Stomach smooth muscle (tissue), 2 donors: ENCODE measurements around the gene AGBL1.
"Not testable (repeated sequence)": the region's sequence is repeated elsewhere in the genome, so short reads cannot be mapped to it uniquely, and the experiment has no call there.

Experiments
- H3K27ac ChIP-seq: one replicate; pipeline ENCODE4 v1.7.0; 2013; ENCODE audit warnings: mild to moderate bottlenecking, low read length, inconsistent platforms
- H3K27me3 ChIP-seq, 2 donors: one replicate each; pipeline ENCODE4 v1.7.0; 2013; ENCODE audit warnings: low read length in 2 of 2; ENCODE audit not compliant: insufficient read depth in 2 of 2, control insufficient read depth in 1 of 2
- H3K36me3 ChIP-seq, 2 donors: one replicate each; pipeline ENCODE4 v1.7.0; 2013; ENCODE audit warnings: low read length in 2 of 2; ENCODE audit not compliant: control insufficient read depth in 2 of 2, insufficient read depth in 2 of 2
- H3K4me1 ChIP-seq: one replicate; pipeline ENCODE4 v1.7.0; 2013; ENCODE audit warnings: low read length; ENCODE audit not compliant: control insufficient read depth, insufficient read depth
- H3K4me3 ChIP-seq, 2 donors: one replicate each; pipeline ENCODE4 v1.7.0; 2013; ENCODE audit warnings: low read length in 2 of 2
- H3K9ac ChIP-seq, 2 donors: one replicate each; pipeline ENCODE4 v1.7.0; 2013; ENCODE audit warnings: low read length in 2 of 2, mild to moderate bottlenecking in 1 of 2
- H3K9me3 ChIP-seq, 2 donors: one replicate each; pipeline ENCODE4 v1.7.0; 2013; ENCODE audit warnings: low read length in 2 of 2; ENCODE audit not compliant: control insufficient read depth in 2 of 2
- donor health status: healthy.
- donor health status: Pancreatic carcinoma.

Gene AGBL1

DNA sequence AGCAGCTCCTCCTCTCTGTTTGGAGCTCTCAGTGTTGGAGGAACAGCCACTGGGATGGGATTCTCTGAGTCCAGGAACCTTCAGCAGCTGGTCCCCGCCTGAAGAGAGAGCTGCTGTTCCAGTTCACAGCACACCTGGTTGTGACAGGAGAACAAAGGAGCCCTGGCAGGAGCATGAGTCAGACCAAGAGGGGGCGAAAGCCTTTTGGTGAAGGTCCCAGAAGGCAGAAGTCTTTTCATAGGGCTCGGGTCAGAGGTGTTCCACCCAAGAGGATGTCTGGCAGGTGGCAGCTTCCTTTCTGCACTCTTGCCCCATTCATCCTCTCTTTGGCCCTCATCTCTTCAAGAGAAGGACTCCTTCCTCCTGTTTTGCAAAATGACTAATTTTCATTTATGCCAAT is 799.2 kb downstream of the AGBL1 start:
- not testable (repeated sequence) for H3K27ac ChIP-seq, H3K36me3 ChIP-seq

DNA sequence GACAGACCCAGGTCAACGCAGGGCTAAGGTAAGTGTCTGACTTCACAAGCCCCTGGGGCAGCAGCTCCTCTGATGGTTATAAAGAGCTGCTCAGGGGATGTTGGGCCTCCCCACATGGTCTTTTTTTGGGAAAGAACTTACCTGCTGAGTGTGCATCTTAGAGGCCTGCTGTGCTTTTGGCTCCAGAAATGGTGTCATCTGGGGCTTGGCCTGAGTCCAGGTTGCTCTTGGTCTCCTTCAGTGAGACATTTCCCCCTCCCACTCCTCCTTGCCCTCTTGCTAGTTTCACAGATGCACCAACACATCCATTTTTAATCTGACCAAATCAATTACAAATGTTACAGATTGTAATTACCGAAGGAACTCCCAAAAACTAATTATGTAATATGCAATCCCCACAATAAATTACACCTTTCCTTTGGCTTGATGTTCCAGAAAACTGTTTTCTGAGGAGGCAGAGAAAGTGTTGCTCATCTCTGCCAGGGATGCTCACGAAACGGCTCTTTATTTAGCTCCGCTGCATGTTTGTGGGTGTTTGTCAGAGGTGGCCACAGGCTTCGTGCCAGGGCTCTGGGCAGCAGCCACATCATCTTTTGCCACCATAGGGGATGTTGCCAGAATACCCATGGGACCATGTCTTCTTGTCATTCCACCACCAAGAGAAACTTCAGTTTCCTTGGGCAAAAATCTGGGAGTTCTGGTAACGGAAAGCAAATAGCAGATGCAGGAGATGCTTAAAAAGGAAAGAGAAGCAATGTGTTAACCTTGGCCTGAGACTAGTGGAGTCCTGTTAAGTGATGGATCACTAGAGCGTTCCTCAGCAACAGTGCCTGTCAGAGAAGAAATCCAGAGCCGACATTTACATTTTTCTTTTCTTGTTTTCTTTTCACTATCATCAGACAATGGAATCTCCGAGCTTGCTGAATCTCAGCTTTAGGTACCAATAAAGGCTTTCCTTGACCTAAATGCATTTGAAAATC is 799.9 kb downstream of the AGBL1 start:
- Histone ChIP-seq H3K27ac (no peak overlapping the region), H3K4me1 (peaks cover 11% of the 10 kb centered on the region), H3K4me3 (peak overlapping the region; percentile 15 to 44), H3K9ac (no peak overlapping the region), H3K27me3 (no peaks in the 10 kb centered on the region), H3K36me3 (no peaks in the 10 kb centered on the region), H3K9me3 (no peaks in the 10 kb centered on the region)

More for the DNA sequence above, 799.2 kb downstream of the AGBL1 start:
- not testable (repeated sequence) for H3K4me3 ChIP-seq, H3K9ac ChIP-seq, H3K27me3 ChIP-seq, H3K9me3 ChIP-seq
- H3K4me1 ChIP-seq: peaks cover 11% of the 10 kb centered on the region

DNA sequence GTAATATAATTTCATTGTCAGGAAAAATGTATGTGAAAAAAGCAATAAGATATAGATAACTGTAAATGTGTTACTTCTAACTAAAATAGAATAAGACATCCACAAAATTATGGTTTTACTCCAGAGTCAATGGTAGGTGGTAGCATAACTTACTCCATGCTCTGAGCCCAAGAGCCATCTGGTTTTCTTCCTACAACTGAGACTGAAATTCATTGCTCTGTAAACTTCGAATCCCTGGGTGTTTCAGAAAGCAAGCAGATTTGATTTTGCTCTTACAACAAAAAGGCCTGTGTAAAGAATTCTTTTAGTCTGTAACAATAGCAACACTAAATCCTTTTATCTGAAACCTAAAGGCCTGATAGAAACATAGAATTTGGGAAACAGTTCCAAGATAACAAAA is 805.9 kb downstream of the AGBL1 start:
- Histone ChIP-seq H3K4me3 (no peak overlapping the region), H3K27ac (no peak overlapping the region), H3K9me3 (no peaks in the 10 kb centered on the region), H3K9ac (no peak overlapping the region), H3K4me1 (no peaks in the 10 kb centered on the region), H3K27me3 (no peaks in the 10 kb centered on the region), H3K36me3 (no peaks in the 10 kb centered on the region)

DNA sequence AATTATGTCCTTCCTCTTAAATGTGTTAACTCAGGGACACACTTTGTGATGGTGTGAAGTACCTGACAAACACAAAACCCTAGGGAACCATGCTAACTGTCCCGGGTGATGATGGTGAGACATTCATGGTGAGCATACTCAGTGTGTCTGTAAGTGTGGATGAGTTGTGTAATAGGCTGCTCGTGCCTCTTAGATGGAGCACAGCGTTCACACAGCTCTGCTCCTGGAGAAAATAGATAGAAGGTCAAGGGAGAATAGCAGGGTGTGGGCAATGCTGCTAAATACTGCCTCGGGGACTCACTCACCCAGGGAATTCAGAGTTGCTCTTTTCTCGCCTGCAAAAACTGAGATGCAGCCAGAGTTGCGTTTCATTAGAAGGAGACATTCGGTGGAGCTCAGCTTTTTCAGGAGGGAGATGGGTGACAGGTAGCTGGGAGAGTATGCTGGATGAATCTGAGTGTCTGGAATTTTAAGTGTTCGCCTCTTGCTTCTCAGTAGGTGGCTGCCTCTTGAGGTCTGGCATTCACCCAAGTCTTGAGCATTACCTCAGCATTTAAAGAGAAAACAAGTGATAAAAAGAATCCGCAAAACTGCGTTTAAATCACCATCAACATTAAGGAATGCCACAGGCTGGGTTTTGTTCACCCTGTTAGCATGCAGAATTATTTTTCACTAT is 813.2 kb downstream of the AGBL1 start:
- H3K27ac ChIP-seq: no peak overlapping the region
- H3K4me3 ChIP-seq: no peak overlapping the region
- no peaks in the 10 kb centered on the region for H3K4me1 ChIP-seq
- no peak overlapping the region for H3K9ac ChIP-seq
- no peaks in the 10 kb centered on the region for H3K27me3 ChIP-seq
- no peaks in the 10 kb centered on the region for H3K9me3 ChIP-seq
- H3K36me3 ChIP-seq: no peaks in the 10 kb centered on the region

DNA sequence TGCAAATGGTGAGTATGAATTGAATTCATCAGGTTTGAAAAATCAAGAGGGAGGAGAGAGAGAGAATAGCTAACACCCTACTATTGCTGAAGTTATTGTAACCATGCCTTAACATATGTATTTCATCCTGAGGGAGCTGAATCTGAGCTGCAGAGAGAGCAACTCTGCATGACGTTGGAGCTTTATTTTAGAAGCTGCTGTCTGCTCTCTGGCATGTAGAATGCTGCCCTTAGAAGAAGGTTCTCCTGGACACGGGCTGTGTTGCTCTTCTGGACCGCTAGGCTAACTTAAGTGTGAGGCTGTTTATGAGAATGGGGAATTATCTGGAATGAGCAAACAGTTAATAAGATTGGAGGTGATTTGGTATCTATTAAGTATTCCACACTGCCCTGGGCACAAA is 814.6 kb downstream of the AGBL1 start:
- Histone ChIP-seq H3K4me1 (no peaks in the 10 kb centered on the region), H3K27me3 (no peaks in the 10 kb centered on the region)

DNA sequence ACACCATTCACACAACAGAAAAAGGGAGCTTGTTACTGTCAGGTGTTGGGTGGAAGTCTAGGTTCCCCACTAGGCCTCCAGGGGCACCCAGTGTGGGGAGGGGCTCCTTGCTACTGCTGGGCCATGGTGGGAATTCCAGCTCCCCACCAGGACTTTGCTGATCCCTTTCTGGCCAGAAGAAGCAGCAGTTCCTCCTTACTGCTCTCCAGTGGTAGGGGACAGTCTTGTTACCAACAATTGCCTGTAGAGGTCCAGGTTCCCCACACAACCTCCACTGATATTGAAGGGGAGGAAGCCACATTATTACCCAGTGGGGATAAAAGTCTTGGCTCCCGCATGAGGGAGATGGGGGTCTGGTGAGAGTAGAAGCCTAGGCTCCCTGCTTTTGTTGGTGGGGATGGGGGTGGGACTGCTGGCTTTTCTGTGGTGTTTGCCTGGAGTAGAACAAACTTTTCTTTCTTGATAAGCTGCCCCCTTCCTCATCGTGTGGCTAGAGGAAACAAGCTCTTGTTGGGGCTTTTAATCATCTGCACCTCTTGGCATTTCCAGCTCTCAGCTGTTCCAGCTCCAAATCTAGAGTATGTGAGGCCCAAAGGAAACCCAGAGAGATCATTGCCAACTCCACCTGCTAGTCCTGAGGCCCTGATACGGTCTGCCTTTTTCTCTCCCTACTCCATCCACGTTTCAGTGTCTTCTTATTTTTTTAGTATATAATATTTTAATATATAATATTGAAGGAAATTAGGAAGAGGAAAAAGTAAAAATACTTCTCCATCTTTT is 824.2 kb downstream of the AGBL1 start:
- no peaks in the 10 kb centered on the region for H3K27me3 ChIP-seq
- no peak overlapping the region for H3K4me3 ChIP-seq
- H3K36me3 ChIP-seq: no peaks in the 10 kb centered on the region
- peaks cover 0 to 2% of the 10 kb centered on the region in 2 donors for H3K9me3 ChIP-seq
- no peak overlapping the region for H3K27ac ChIP-seq
- no peaks in the 10 kb centered on the region for H3K4me1 ChIP-seq
- H3K9ac ChIP-seq: no peak overlapping the region

More for the DNA sequence above, 814.6 kb downstream of the AGBL1 start:
- Histone ChIP-seq H3K9me3 (no peaks in the 10 kb centered on the region), H3K9ac (no peak overlapping the region), H3K27ac (no peak overlapping the region), H3K4me3 (no peak overlapping the region), H3K36me3 (no peaks in the 10 kb centered on the region)

DNA sequence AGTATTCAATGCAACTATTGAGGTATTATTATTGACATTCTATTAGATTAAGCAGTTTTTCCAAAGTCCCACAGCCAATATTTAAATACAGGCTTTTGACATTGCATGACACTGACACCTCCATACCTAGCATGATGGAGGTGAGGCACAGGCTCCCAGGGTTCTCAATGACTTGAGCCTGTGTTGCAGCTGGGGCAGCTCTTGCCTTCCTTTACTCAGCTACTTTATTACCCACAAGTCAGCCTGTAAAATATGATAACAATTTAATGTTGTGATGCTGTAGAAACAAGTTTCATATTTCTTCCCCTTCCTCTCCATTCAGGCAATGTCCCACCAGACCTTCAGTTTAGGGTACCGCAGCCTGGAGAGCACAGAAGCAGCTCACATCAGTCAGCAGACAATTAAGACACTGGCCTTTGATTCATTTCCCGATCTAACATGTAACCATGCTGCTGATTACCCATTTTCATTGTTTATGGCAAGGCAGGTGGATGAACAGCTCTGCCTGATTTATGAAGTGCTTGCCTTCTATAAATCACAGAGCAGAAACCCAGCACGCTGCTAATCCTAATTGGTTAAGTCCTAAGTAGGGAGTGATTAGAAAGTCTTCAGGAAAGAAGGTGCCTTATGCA is 826.1 kb downstream of the AGBL1 start:
- Histone ChIP-seq H3K4me3 (no peak overlapping the region), H3K4me1 (no peaks in the 10 kb centered on the region), H3K27ac (no peak overlapping the region), H3K27me3 (no peaks in the 10 kb centered on the region), H3K36me3 (no peaks in the 10 kb centered on the region), H3K9ac (no peak overlapping the region), H3K9me3 (peaks cover 0 to 2% of the 10 kb centered on the region in 2 donors)

DNA sequence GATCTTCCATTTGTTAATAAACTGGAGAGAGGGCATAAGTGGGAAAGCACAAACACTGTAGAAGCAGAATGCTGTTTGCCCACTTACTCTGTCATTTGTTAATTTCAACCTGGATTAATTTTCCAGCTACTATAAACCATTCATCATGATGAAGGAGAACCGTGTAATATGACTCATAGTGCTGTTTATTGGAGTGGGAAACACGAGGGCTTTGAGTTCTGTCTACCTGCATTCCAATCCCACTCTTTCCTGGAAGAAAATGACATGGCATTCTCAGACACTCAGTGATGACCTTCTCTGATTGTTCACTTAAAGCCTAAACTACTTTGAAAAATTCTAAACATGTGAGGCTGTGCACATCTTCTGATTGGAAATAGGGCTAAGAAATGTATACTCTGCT is 826.7 kb downstream of the AGBL1 start:
- H3K4me1 ChIP-seq: no peaks in the 10 kb centered on the region
- no peak overlapping the region for H3K27ac ChIP-seq
- H3K27me3 ChIP-seq: no peaks in the 10 kb centered on the region
- H3K9ac ChIP-seq: no peak overlapping the region
- H3K36me3 ChIP-seq: no peaks in the 10 kb centered on the region
- H3K9me3 ChIP-seq: peaks cover 0 to 2% of the 10 kb centered on the region in 2 donors
- H3K4me3 ChIP-seq: no peak overlapping the region

DNA sequence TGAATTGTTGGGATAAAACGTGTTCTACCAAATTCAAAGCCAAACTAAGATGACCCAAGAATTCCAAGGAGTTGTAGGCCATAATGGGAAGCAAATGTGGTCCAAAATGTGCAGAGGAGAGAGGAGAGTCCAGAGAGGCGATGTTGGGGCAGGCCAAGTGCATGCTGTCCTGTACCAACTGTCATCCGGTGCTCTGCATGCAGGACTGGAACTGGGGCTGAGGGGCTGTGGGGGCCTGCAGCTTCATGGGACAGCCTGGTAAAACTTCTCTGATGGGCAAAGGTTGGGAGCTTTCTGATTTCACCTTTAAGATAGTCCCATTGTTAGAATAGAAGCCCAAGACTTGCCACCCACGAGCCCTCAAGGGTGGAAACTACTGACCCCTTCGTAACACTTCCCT is 831.4 kb downstream of the AGBL1 start:
- Histone ChIP-seq H3K36me3 (no peaks in the 10 kb centered on the region), H3K4me3 (no peak overlapping the region), H3K27ac (no peak overlapping the region), H3K27me3 (no peaks in the 10 kb centered on the region), H3K9ac (no peak overlapping the region), H3K4me1 (no peaks in the 10 kb centered on the region), H3K9me3 (peaks cover 0 to 2% of the 10 kb centered on the region in 2 donors)

DNA sequence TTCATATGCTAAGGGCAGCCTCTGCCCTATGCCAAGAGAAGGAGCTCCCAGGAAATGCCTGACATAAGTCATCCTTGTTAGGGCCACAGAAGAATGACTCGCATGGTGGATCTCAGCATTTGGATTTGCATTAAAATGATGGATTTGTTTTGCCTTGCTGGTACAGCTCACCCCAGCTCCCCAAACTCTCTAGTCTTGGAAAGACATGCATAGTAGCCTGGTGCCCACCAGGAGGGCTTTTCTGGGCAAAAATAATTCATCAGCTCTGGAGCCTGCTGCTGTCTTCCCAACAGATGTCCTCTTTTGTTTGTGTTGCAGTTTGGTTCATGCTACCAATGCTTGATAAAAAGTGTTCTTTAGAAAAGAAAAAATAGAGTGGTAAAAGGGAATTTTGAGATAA is 833.0 kb downstream of the AGBL1 start:
- Histone ChIP-seq H3K9me3 (peaks cover 0 to 2% of the 10 kb centered on the region in 2 donors), H3K4me3 (no peak overlapping the region), H3K27ac (no peak overlapping the region), H3K36me3 (no peaks in the 10 kb centered on the region), H3K27me3 (peaks cover 0 to 2% of the 10 kb centered on the region in 2 donors), H3K4me1 (no peaks in the 10 kb centered on the region), H3K9ac (no peak overlapping the region)
